HG03196 (cell line): ENCODE data around the gene TLE2.
"Not testable (repeated sequence)": the region's sequence is repeated elsewhere in the genome, so short reads cannot be mapped to it uniquely, and the experiment has no call there.

Experiments
- ATAC-seq: cut with Tn5 transposase; IDR thresholded peaks from one replicate; pipeline ENCODE4 v1.9.1; 2021; ENCODE audit not compliant: unreplicated experiment

The TLE2 gene

GRCh38 chr19:3015126-3016057 lies 13.7 kb downstream of the TLE2 start:
- no peak for ATAC-seq

- no peak for ATAC-seq
These were observed 14.9 kb downstream of the TLE2 start for GRCh38 chr19:3014135-3014534.

GRCh38 chr19:3013263-3013725 lies 15.8 kb downstream of the TLE2 start:
- ATAC-seq: no peak

- no peak for ATAC-seq
These were observed 16.3 kb downstream of the TLE2 start for GRCh38 chr19:3012621-3013262.

- not testable (repeated sequence) for ATAC-seq
These were observed 17.0 kb downstream of the TLE2 start for GRCh38 chr19:3012059-3012458.

- no peak for ATAC-seq
These were observed 18.2 kb downstream of the TLE2 start for GRCh38 chr19:3010871-3011270.

GRCh38 chr19:3008994-3009393 lies 20.1 kb downstream of the TLE2 start:
- ATAC-seq: no peak

- ATAC-seq: no peak
These were observed 21.1 kb downstream of the TLE2 start for GRCh38 chr19:3007975-3008374.

- ATAC-seq: no peak
These were observed 22.9 kb downstream of the TLE2 start for GRCh38 chr19:3006075-3006767.

GRCh38 chr19:3005345-3005744 lies 23.7 kb downstream of the TLE2 start:
- no peak for ATAC-seq

- ATAC-seq: no peak
These were observed 24.6 kb downstream of the TLE2 start for GRCh38 chr19:3004522-3004921.

GRCh38 chr19:3003046-3003445 lies 26.0 kb downstream of the TLE2 start:
- no peak for ATAC-seq

GRCh38 chr19:3001235-3001800 lies 27.8 kb downstream of the TLE2 start:
- no peak for ATAC-seq

GRCh38 chr19:2998642-2999041 lies 30.4 kb downstream of the TLE2 start:
- no peak for ATAC-seq

- ATAC-seq: no peak
These were observed 31.4 kb downstream of the TLE2 start for GRCh38 chr19:2997720-2998119.

GRCh38 chr19:2994588-2995131 lies 34.4 kb downstream of the TLE2 start:
- no peak for ATAC-seq

GRCh38 chr19:2993579-2993978 lies 35.5 kb downstream of the TLE2 start:
- ATAC-seq: no peak

GRCh38 chr19:2992958-2993357 lies 36.1 kb downstream of the TLE2 start:
- no peak for ATAC-seq

- not testable (repeated sequence) for ATAC-seq
These were observed 36.7 kb downstream of the TLE2 start for GRCh38 chr19:2992333-2992732.

GRCh38 chr19:2989236-2989946 lies 39.7 kb downstream of the TLE2 start:
- ATAC-seq: no peak
